GM12878 (cell line): ENCODE measurements around the gene MAP3K6. TPM values are rescaled to one million over a fixed set of nuclear protein-coding genes. Genes with fewer than 3 reads are reported as not detected.

Experiments
- BACH1 ChIP-seq: fragments of 450-650 bp; IDR thresholded peaks from 2 replicates; pipeline ENCODE4 v1.6.1; 2017; ENCODE audit warnings: mild to moderate bottlenecking, borderline replicate concordance
- CBX5 ChIP-seq: sonication (generic); IDR thresholded peaks from 2 replicates; pipeline ENCODE4 v1.6.1; 2016; ENCODE audit warnings: low read depth, moderate library complexity, mild to moderate bottlenecking, inconsistent platforms
- DPF2 ChIP-seq: fragments of 450-650 bp; IDR thresholded peaks from 2 replicates; pipeline ENCODE4 v1.6.1; 2017; ENCODE audit warnings: mild to moderate bottlenecking
- ESRRA ChIP-seq: IDR thresholded peaks from 2 replicates; pipeline ENCODE4 v1.6.1; 2012; ENCODE audit warnings: mild to moderate bottlenecking, low read length, improper control_type of control experiment
- ETV6 ChIP-seq, 2 experiments: fragments of 450-650 bp in 1 of 2; IDR thresholded peaks in 1 of 2; conservative IDR thresholded peaks in 1 of 2; 2 replicates each; pipeline ENCODE4 v1.6.1; 2014; ENCODE audit warnings: antibody characterized with exemption in 1 of 2, borderline replicate concordance in 1 of 2, low read depth in 1 of 2, mild to moderate bottlenecking in 1 of 2, moderate library complexity in 1 of 2
- GATAD2B ChIP-seq: fragments of 450-650 bp; conservative IDR thresholded peaks from 2 replicates; pipeline ENCODE4 v1.6.1; 2017; ENCODE audit warnings: low read depth, mild to moderate bottlenecking, moderate library complexity
- HCFC1 ChIP-seq: fragments of 150-350 bp; IDR thresholded peaks from 2 replicates; pipeline ENCODE4 v1.6.1; 2014; ENCODE audit warnings: low read length
- JUND ChIP-seq: IDR thresholded peaks from 2 replicates; pipeline ENCODE4 v1.6.1; 2012; ENCODE audit warnings: low read depth, mild to moderate bottlenecking, low read length, improper control_type of control experiment, moderate library complexity
- NFYB ChIP-seq: IDR thresholded peaks from 2 replicates; pipeline ENCODE4 v1.6.1; 2011; ENCODE audit warnings: low read depth, mild to moderate bottlenecking, low read length, improper control_type of control experiment, moderate library complexity; ENCODE audit not compliant: insufficient read depth
- NRF1 ChIP-seq: conservative IDR thresholded peaks from 2 replicates; pipeline ENCODE4 v1.6.1; 2011; ENCODE audit warnings: mild to moderate bottlenecking, low read depth, low read length, improper control_type of control experiment
- POLR2AphosphoS2 ChIP-seq: IDR thresholded peaks from 2 replicates; pipeline ENCODE4 v1.6.1; 2011; ENCODE audit warnings: low read depth, mild to moderate bottlenecking, low read length, improper control_type of control experiment, moderate library complexity
- POLR2AphosphoS5 ChIP-seq: IDR thresholded peaks from 2 replicates; pipeline ENCODE4 v1.6.1; 2011; ENCODE audit warnings: mild to moderate bottlenecking, low read length, inconsistent platforms
- RFX5 ChIP-seq: IDR thresholded peaks from 2 replicates; pipeline ENCODE4 v1.6.1; 2011; ENCODE audit warnings: low read depth, low read length, improper control_type of control experiment
- SMAD1 ChIP-seq: fragments of 450-650 bp; IDR thresholded peaks from 2 replicates; pipeline ENCODE4 v1.6.1; 2018; ENCODE audit warnings: mild to moderate bottlenecking, low read depth; ENCODE audit not compliant: partially characterized antibody
- SPI1 ChIP-seq: IDR thresholded peaks from 2 replicates; pipeline ENCODE4 v1.6.1; 2011; ENCODE audit warnings: low read depth, mild to moderate bottlenecking, low read length, moderate library complexity, borderline replicate concordance; ENCODE audit not compliant: insufficient read depth
- YBX1 ChIP-seq: fragments of 450-650 bp; IDR thresholded peaks from 2 replicates; pipeline ENCODE4 v1.6.1; 2016; ENCODE audit warnings: antibody characterized with exemption
- ZNF24 ChIP-seq: fragments of 450-650 bp; IDR thresholded peaks from 2 replicates; pipeline ENCODE4 v1.6.1; 2017; ENCODE audit warnings: antibody characterized with exemption, mild to moderate bottlenecking
- polyA plus RNA-seq, 11 experiments: library from polyadenylated mRNA; depleted of rRNA in 4 of 11; unstranded in 6 of 11; stranded (reverse) in 5 of 11; fragments of >200 nt; fragmentation: Nextera tagmentation in 4 of 11; fragmentation: Illumina TruSeq in 1 of 11; extraction: Ambion mirVana in 4 of 11; extraction: Trizol in 1 of 11; gene quantifications; 1 replicate in 1 of 11; 2 replicates in 10 of 11; pipeline versions ENCODE4 v1.2.1 to v1.2.3, GENCODE V29; 2011 to 2016; ENCODE audit warnings: inconsistent platforms in 2 of 11, missing spikeins in 2 of 11, low read depth in 1 of 11
- total RNA-seq, 4 experiments: library from RNA; depleted of rRNA in 3 of 4; stranded (reverse); fragments of >200 nt in 3 of 4; fragmentation: Illumina TruSeq in 1 of 4; extraction: Trizol in 1 of 4; gene quantifications; 2 replicates each; pipeline versions ENCODE4 v1.2.1 to v1.2.3, GENCODE V29; 2013 to 2021
- TF ChIP-seq, protein P1 (sequence below): fragments of 450-650 bp; formaldehyde crosslinking; IDR thresholded peaks from 2 replicates; pipeline ENCODE4 v1.4.0; 2022; ENCODE audit warnings: mild to moderate bottlenecking, moderate library complexity
- TF ChIP-seq, protein P2 (sequence below): fragments of 450-650 bp; IDR thresholded peaks from 2 replicates; pipeline ENCODE4 v1.6.1; 2016; ENCODE audit warnings: mild to moderate bottlenecking, moderate library complexity, borderline replicate concordance
- TF ChIP-seq, protein P3 (sequence below): IDR thresholded peaks from 2 replicates; pipeline ENCODE4 v1.6.1; 2011; ENCODE audit warnings: low read depth, mild to moderate bottlenecking, low read length, moderate library complexity, borderline replicate concordance; ENCODE audit errors: extremely low read depth
- TF ChIP-seq, protein P4 (sequence below): IDR thresholded peaks from 2 replicates; pipeline ENCODE4 v1.6.1; 2011; ENCODE audit warnings: borderline replicate concordance, low read depth, mild to moderate bottlenecking, moderate library complexity, mixed read lengths, low read length; ENCODE audit not compliant: insufficient read depth; ENCODE audit errors: extremely low read length

MAP3K6 gene
- total and polyA plus RNA-seq, 10 of the 15 experiments (the other 5 are each of a cell fraction or from before 2014, with no cell fraction given), result 0.15 to 3.4 (median 1.2) TPM; not detected in 1

DNA sequence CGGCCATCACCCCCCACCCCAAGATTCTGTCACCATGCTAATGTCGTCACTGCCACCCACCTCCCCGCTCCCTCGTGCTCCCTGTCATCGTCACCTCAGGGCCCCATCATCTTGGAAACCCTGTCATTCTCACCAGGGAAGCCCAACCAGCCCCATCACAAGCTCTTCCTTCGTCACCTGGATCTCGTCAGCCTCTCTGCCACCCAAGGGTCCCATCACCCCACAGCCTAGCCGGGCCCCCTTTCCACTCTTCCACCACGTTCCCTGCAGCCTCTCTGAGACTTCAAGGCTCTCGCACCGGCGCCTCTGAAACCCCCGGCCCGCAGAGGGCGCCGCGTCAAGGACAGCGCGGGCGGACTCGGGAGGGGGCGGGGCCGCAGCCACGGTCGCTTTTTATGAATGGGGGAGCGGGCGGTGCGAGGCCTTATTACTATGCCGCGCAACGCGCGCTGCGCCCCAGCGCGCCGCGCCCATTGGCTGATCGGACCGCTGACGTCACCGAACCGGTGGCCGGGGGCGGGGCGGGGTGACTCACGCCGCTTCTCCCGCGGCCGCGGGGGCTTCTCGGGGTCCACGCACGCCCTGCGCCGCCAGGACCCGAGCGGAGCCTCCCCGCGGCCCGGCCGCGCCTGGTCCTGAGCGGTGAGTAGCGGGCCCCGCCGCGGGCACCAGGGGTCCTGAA, 25.5 kb upstream of the MAP3K6 start, which contains the start of gene GPR3 (continued):
- TF ChIP-seq, protein P1, sequence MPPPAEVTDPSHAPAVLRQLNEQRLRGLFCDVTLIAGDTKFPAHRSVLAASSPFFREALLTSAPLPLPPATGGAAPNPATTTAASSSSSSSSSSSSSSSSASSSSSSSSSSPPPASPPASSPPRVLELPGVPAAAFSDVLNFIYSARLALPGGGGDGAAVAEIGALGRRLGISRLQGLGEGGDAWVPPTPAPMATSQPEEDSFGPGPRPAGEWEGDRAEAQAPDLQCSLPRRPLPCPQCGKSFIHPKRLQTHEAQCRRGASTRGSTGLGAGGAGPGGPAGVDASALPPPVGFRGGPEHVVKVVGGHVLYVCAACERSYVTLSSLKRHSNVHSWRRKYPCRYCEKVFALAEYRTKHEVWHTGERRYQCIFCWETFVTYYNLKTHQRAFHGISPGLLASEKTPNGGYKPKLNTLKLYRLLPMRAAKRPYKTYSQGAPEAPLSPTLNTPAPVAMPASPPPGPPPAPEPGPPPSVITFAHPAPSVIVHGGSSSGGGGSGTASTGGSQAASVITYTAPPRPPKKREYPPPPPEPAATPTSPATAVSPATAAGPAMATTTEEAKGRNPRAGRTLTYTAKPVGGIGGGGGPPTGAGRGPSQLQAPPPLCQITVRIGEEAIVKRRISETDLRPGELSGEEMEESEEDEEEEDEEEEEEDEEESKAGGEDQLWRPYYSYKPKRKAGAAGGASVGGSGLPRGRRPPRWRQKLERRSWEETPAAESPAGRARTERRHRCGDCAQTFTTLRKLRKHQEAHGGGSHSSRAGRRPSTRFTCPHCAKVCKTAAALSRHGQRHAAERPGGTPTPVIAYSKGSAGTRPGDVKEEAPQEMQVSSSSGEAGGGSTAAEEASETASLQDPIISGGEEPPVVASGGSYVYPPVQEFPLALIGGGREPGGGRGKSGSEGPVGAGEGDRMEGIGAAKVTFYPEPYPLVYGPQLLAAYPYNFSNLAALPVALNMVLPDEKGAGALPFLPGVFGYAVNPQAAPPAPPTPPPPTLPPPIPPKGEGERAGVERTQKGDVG (CRISPR knock-in tag), result no peak
- TF ChIP-seq, protein P2, sequence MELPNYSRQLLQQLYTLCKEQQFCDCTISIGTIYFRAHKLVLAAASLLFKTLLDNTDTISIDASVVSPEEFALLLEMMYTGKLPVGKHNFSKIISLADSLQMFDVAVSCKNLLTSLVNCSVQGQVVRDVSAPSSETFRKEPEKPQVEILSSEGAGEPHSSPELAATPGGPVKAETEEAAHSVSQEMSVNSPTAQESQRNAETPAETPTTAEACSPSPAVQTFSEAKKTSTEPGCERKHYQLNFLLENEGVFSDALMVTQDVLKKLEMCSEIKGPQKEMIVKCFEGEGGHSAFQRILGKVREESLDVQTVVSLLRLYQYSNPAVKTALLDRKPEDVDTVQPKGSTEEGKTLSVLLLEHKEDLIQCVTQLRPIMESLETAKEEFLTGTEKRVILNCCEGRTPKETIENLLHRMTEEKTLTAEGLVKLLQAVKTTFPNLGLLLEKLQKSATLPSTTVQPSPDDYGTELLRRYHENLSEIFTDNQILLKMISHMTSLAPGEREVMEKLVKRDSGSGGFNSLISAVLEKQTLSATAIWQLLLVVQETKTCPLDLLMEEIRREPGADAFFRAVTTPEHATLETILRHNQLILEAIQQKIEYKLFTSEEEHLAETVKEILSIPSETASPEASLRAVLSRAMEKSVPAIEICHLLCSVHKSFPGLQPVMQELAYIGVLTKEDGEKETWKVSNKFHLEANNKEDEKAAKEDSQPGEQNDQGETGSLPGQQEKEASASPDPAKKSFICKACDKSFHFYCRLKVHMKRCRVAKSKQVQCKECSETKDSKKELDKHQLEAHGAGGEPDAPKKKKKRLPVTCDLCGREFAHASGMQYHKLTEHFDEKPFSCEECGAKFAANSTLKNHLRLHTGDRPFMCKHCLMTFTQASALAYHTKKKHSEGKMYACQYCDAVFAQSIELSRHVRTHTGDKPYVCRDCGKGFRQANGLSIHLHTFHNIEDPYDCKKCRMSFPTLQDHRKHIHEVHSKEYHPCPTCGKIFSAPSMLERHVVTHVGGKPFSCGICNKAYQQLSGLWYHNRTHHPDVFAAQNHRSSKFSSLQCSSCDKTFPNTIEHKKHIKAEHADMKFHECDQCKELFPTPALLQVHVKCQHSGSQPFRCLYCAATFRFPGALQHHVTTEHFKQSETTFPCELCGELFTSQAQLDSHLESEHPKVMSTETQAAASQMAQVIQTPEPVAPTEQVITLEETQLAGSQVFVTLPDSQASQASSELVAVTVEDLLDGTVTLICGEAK, result no peak
- peak; percentile 66 for TF ChIP-seq DPF2
- TF ChIP-seq GATAD2B, result peak; percentile 82
- 0 out of 2 replicates have a peak, but pooled peaks have one; percentile 14 for TF ChIP-seq HCFC1
- no peak for TF ChIP-seq ZNF24
- no peak for TF ChIP-seq JUND
- TF ChIP-seq, protein P3, sequence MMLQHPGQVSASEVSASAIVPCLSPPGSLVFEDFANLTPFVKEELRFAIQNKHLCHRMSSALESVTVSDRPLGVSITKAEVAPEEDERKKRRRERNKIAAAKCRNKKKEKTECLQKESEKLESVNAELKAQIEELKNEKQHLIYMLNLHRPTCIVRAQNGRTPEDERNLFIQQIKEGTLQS, result no peak
- no peak for TF ChIP-seq YBX1
- TF ChIP-seq ETV6 (conservative IDR thresholded peaks at IDR 0.05 in 1 of 2, IDR thresholded peaks at IDR 0.05 in 1 of 2; ENCODE audit: borderline replicate concordance in 1 of 2, low read depth in 1 of 2), result no peak
- no peak for TF ChIP-seq SMAD1
- peak; percentile 82 for TF ChIP-seq NFYB
- TF ChIP-seq, protein P4, sequence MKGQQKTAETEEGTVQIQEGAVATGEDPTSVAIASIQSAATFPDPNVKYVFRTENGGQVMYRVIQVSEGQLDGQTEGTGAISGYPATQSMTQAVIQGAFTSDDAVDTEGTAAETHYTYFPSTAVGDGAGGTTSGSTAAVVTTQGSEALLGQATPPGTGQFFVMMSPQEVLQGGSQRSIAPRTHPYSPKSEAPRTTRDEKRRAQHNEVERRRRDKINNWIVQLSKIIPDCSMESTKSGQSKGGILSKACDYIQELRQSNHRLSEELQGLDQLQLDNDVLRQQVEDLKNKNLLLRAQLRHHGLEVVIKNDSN, result no peak
- TF ChIP-seq ESRRA, result no peak
- peak; percentile 82; the same call in 1 of the 2 replicates for TF ChIP-seq RFX5
- TF ChIP-seq BACH1, result 0 out of 2 replicates have a peak, but pooled peaks have one; percentile 26
- TF ChIP-seq NRF1, result no peak
- no peak for TF ChIP-seq CBX5
- no peak for TF ChIP-seq POLR2AphosphoS5
- TF ChIP-seq SPI1, result no peak
- TF ChIP-seq POLR2AphosphoS2, result no peak
